ENCODE measurements around the gene FBN2. TPM values are rescaled to one million over a fixed set of nuclear protein-coding genes. Genes with fewer than 3 reads are reported as not detected.

The FBN2 gene
- polyA plus RNA-seq, 1 donor from 2014 or later = 1.6 TPM

DNA sequence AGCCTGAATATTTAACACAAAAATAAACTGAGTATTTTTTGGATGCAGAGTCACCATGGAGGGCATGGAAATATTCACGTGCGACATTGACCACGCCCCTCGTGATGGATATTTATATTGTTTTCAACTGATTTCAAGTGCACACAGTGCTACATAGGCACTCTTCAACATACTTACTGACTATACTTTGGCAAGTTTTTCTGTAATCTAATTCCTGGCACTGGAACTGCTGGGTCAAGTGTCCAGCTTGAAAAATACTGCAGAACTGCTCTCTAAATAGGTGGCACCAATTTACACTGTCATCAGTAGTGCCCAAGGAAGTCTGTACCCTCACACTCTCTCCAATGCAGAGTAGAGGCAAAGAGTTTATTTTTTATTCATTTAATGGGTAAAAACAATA, 65.1 kb downstream of the FBN2 start:
- H3K36me3 ChIP-seq (ENCODE audit: insufficient read depth, low read length) = no peaks in the 10 kb centered on the region
- H2AFZ ChIP-seq (ENCODE audit: low read depth, low read length) = no peak overlapping the region
- no peak overlapping the region for H3K27ac ChIP-seq (ENCODE audit: low read length)
- no peaks in the 10 kb centered on the region for H3K9me2 ChIP-seq (ENCODE audit: insufficient read depth, low read length)
- no peaks in the 10 kb centered on the region for H3K79me2 ChIP-seq (replicated peaks; ENCODE audit: insufficient read depth, low read length)
- H3K4me2 ChIP-seq (ENCODE audit: low read length) = no peak overlapping the region
- TF ChIP-seq, protein P1, sequence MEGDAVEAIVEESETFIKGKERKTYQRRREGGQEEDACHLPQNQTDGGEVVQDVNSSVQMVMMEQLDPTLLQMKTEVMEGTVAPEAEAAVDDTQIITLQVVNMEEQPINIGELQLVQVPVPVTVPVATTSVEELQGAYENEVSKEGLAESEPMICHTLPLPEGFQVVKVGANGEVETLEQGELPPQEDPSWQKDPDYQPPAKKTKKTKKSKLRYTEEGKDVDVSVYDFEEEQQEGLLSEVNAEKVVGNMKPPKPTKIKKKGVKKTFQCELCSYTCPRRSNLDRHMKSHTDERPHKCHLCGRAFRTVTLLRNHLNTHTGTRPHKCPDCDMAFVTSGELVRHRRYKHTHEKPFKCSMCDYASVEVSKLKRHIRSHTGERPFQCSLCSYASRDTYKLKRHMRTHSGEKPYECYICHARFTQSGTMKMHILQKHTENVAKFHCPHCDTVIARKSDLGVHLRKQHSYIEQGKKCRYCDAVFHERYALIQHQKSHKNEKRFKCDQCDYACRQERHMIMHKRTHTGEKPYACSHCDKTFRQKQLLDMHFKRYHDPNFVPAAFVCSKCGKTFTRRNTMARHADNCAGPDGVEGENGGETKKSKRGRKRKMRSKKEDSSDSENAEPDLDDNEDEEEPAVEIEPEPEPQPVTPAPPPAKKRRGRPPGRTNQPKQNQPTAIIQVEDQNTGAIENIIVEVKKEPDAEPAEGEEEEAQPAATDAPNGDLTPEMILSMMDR (IDR thresholded peaks at IDR 0.05; ENCODE audit: poor library complexity, severe bottlenecking) = no peak
- no peak for TF ChIP-seq EP300 (conservative IDR thresholded peaks at IDR 0.05; ENCODE audit: poor library complexity, severe bottlenecking)
- TF ChIP-seq SMC3 (conservative IDR thresholded peaks at IDR 0.05; ENCODE audit: poor library complexity) = no peak
- no peak for TF ChIP-seq EZH2 (IDR thresholded peaks at IDR 0.05; ENCODE audit: borderline replicate concordance, insufficient read depth, low read length, poor library complexity, severe bottlenecking)
- TF ChIP-seq POLR2AphosphoS5 (IDR thresholded peaks at IDR 0.05) = no peak
- no peak for TF ChIP-seq TAF1 (IDR thresholded peaks at IDR 0.05; ENCODE audit: low read depth)
- no peak for TF ChIP-seq RAD21 (conservative IDR thresholded peaks at IDR 0.05)
- TF ChIP-seq MXI1 (conservative IDR thresholded peaks at IDR 0.05; ENCODE audit: poor library complexity, severe bottlenecking) = no peak
- TF ChIP-seq, protein P2, sequence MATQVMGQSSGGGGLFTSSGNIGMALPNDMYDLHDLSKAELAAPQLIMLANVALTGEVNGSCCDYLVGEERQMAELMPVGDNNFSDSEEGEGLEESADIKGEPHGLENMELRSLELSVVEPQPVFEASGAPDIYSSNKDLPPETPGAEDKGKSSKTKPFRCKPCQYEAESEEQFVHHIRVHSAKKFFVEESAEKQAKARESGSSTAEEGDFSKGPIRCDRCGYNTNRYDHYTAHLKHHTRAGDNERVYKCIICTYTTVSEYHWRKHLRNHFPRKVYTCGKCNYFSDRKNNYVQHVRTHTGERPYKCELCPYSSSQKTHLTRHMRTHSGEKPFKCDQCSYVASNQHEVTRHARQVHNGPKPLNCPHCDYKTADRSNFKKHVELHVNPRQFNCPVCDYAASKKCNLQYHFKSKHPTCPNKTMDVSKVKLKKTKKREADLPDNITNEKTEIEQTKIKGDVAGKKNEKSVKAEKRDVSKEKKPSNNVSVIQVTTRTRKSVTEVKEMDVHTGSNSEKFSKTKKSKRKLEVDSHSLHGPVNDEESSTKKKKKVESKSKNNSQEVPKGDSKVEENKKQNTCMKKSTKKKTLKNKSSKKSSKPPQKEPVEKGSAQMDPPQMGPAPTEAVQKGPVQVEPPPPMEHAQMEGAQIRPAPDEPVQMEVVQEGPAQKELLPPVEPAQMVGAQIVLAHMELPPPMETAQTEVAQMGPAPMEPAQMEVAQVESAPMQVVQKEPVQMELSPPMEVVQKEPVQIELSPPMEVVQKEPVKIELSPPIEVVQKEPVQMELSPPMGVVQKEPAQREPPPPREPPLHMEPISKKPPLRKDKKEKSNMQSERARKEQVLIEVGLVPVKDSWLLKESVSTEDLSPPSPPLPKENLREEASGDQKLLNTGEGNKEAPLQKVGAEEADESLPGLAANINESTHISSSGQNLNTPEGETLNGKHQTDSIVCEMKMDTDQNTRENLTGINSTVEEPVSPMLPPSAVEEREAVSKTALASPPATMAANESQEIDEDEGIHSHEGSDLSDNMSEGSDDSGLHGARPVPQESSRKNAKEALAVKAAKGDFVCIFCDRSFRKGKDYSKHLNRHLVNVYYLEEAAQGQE (IDR thresholded peaks at IDR 0.05; ENCODE audit: borderline replicate concordance) = no peak
- no peaks in the 10 kb centered on the region for H3F3A ChIP-seq (ENCODE audit: insufficient read depth, low read length, poor library complexity, severe bottlenecking)
- no peak overlapping the region for H3K4me3 ChIP-seq (ENCODE audit: low read length)
- no peak overlapping the region for H3K9ac ChIP-seq (ENCODE audit: low read length)
- H3K27me3 ChIP-seq (ENCODE audit: insufficient read depth, low read depth, low read length) = no peaks in the 10 kb centered on the region
- no peaks in the 10 kb centered on the region for H3K9me3 ChIP-seq (ENCODE audit: low read length)
- H4K20me1 ChIP-seq (ENCODE audit: insufficient read depth) = no peaks in the 10 kb centered on the region

DNA sequence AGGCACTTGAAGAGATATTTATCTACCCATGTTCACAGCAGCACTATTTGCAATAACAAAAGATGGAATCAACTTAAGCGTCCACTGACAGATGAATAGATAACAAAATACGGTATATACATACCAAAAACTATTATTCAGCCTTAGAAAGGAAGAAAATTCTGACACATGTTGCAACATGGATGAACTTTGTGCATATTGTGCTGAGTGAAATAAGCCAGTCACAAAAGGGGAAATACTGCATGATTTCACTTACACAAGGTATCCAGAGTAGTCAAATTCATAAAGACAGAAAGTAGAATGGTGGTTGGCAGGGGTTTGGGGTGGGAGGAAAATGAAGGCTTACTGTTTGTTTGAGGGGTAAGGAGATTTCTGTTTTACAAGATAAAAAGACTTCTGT, 66.0 kb downstream of the FBN2 start:
- Histone ChIP-seq H3K79me2 (replicated peaks; ENCODE audit: insufficient read depth, low read length) (no peaks in the 10 kb centered on the region), H3K4me3 (ENCODE audit: low read length) (no peak overlapping the region), H2AFZ (ENCODE audit: low read depth, low read length) (no peak overlapping the region), H3K4me2 (ENCODE audit: low read length) (no peak overlapping the region), H3K9me2 (ENCODE audit: insufficient read depth, low read length) (no peaks in the 10 kb centered on the region), H3K9me3 (ENCODE audit: low read length) (no peaks in the 10 kb centered on the region), H3F3A (ENCODE audit: insufficient read depth, low read length, poor library complexity, severe bottlenecking) (no peaks in the 10 kb centered on the region), H3K27me3 (ENCODE audit: insufficient read depth, low read depth, low read length) (no peaks in the 10 kb centered on the region), H3K36me3 (ENCODE audit: insufficient read depth, low read length) (no peaks in the 10 kb centered on the region), H3K9ac (ENCODE audit: low read length) (no peak overlapping the region), H3K27ac (ENCODE audit: low read length) (no peak overlapping the region), H4K20me1 (ENCODE audit: insufficient read depth) (no peaks in the 10 kb centered on the region)
- no peak for TF ChIP-seq TAF1 (IDR thresholded peaks at IDR 0.05; ENCODE audit: low read depth)
- no peak for TF ChIP-seq POLR2AphosphoS5 (IDR thresholded peaks at IDR 0.05)
- TF ChIP-seq EP300 (conservative IDR thresholded peaks at IDR 0.05; ENCODE audit: poor library complexity, severe bottlenecking) = no peak
- no peak for TF ChIP-seq EZH2 (IDR thresholded peaks at IDR 0.05; ENCODE audit: borderline replicate concordance, insufficient read depth, low read length, poor library complexity, severe bottlenecking)
- TF ChIP-seq, protein P2 (IDR thresholded peaks at IDR 0.05; ENCODE audit: borderline replicate concordance) = no peak
- TF ChIP-seq RAD21 (conservative IDR thresholded peaks at IDR 0.05) = no peak
